GM19397 (cell line): ENCODE measurements around the gene TXNRD1.
"Not testable (repeated sequence)": the region's sequence is repeated elsewhere in the genome, so short reads cannot be mapped to it uniquely, and the experiment has no call there.

Experiments
- ATAC-seq: cut with Tn5 transposase; IDR thresholded peaks from one replicate; pipeline ENCODE4 v1.9.1; 2021; ENCODE audit warnings: mild to moderate bottlenecking, moderate library complexity; ENCODE audit not compliant: unreplicated experiment

Gene TXNRD1

GRCh38 chr12:104189915-104190555 lies 25.5 kb upstream of the TXNRD1 start:
- no peak for ATAC-seq

- ATAC-seq, result no peak
Observed at GRCh38 chr12:104190641-104191176, 24.9 kb upstream of the TXNRD1 start.

- ATAC-seq, result no peak
Observed at GRCh38 chr12:104197264-104197663, 18.3 kb upstream of the TXNRD1 start.

GRCh38 chr12:104199964-104200363 lies 15.6 kb upstream of the TXNRD1 start:
- no peak for ATAC-seq

DNA sequence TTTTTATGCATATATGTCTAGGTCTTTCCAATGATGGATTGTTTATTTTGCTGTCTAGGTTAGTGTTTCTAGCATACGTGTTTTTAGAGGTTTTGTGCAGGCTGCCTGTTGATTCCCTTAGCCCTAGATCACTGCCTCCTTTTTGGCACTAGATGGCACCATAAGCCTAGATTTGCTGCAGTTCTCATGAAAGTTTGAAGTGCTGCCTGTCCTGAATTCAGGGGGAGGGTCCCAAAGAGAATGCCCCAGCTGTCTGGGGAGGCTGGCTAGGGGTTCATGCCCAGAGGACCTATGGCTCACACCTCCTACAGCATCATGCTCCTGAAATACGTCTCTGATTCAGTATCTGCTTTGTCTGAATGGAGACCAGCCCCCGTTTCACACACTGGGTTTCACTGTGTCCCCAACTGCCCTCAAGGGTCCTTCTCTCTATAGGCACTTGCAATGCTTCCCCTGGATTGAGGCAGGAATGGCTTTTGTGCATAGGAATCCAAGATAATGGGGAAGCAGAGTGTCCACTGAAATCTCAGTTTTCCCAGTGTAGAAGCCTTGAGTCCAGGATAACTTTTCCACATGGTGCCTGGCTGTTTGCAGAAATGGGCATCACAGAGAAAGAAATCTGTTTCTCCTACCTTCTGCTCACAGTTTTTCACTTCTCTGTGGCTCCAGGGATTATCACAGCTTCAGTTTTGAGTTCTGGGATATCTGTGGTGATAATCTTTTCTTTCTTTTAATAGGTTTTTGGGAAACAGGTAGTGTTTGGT lies 14.2 kb upstream of the TXNRD1 start:
- ATAC-seq, result no peak

DNA sequence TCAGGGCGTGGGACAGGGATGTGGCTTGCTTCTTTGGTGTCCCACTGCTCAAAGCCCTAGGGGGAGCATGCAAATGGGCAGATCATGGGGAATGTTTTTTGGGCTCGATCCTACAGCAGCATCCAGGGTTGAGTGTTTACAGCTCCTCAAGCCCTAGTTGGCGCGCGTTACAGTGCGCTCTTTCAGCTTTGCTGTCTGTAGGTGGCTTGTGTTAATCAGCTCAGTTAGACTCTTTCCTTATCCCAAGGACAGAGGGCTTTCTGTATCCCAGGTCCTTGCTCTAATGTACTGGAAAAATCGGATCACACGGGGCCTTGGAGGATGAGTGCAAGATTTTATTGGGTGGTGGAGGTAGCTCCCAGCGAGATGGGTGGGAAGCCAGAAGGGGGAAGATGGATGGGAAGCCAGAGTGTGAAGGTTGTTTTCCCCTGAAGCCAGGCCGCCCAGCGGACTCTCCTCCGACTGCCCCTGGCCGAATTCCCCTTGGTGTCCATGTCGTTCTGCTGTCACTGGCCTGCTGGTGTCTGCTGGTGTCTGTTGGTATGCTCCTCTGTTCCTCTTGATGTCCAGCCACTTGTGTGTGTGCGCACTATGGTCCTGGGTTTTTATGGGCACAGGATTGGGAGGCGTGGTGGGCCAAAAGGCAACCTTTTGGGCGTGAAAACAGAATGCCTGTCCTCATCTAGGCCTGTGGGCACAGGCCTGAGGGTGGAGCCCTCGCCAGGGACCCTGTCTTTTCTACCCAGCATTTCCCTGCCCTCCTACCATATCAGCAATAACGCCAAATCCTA lies 10.7 kb upstream of the TXNRD1 start:
- ATAC-seq, result no peak

DNA sequence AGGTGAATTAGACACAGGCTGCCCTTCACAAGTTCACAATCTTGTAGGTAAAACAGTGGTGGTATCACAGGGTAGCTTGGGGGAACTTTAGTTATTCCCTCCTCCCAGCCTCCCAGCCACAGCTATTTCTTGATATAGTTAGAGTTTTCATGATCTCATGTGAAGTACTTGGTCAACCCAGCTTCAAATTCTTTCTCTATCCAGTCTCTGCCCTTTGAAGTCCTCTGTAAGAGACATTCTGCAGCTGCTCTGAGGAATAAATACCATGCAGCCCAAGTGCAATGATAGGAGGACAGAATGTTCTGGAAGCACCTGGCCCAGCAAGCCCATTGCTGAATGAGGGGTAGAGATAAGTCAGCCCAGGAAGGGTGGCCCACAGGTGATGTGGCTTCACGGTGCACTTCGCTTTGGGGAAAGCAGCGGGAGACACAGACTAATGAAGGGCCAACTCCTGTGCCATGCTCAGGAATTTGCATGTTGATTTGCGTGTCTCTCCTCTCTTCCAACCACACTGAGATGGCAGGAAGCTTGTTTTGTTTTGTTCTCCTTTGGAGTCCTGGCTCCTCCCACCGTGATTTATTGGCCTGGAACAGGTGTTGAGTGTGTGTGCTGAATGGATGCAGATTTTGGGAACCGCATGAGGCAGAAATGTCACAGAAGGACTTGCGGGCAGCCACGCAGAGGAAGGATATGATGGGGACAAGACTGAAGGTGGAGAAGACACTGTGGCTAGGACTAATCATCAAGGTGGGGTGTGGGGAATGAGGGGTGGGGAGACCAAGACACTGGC lies 8.0 kb upstream of the TXNRD1 start:
- ATAC-seq, result no peak

- no peak for ATAC-seq
Observed at GRCh38 chr12:104212516-104212915, 3.1 kb upstream of the TXNRD1 start.

DNA sequence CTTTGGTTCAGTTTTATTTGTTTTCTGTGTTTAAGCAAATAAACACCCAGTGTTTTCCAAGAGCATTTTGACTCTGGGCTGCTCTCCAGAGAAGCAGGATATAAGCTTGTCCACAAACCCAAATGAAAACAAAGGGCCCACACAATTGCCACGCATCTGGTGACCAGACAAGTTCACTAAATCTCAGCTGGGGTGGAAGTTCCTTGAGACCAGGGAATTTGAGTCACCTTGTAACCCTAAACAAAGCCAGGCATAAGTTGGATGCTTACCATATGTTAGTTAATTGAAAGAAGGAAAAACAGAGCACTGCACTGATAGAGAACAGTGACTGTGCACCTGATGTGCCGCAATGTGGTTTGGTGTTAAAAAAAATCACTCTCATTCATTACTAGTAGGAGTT lies 1.6 kb upstream of the TXNRD1 start:
- ATAC-seq, result no peak

DNA sequence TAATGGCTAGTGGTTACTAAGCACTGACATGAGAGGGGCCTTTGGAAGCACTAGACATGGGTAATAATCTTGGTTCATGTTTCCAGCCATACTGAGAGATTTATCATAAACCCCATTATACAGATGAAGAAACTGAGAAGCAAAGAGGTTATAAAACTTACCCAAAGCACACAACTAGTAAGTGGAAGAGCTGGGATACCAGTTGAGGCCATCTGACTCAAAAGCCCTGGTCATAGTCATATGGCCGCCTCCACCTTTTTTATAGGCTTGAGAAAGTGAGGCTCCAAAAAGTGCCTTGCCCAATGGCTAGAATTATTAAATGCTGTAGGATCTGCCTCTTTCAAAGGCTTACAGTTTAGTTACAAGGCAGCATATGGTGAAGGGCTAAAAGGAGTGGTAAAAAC lies 944 bp downstream of the TXNRD1 start:
- no peak for ATAC-seq

DNA sequence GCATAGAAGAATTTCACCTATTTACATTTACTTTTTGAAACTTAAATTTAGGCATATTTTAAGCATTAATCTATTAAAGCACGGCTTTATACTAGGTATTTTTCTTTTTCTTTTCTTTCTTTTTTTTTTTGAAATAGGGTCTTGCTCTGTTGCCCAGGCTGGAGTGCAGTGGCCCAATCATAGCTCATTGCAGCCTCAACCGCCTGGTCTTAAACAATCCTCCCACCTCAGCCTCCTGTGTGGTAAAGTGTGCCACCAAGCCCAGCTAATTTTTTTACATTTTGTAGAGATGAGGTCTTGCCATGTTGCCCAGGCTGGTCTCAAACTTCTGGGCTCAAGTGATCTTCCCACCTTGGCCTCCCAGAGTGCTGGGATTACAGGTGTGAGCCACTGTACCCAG lies 2.9 kb downstream of the TXNRD1 start:
- ATAC-seq, result not testable (repeated sequence)

DNA sequence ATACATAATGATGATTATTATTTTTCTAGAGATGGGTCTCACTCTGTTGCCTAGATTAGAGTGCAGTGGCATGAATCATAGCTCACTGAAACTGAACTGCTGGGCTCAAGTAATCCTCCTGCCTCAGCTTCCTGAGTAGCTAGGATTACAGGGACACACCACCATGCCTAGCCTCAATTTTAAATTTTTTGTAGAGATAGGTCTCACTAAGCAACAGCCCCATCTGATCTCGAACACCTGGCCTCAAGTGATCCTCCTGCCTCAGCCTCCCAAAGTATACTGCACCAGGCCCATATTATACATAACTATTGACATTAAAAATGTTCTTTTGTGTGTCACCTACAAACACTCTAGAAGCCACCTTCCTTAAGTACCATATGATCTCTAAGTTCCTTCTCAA lies 3.4 kb downstream of the TXNRD1 start:
- ATAC-seq, result no peak

- ATAC-seq, result no peak
Observed at GRCh38 chr12:104219361-104219892, 3.8 kb downstream of the TXNRD1 start.

DNA sequence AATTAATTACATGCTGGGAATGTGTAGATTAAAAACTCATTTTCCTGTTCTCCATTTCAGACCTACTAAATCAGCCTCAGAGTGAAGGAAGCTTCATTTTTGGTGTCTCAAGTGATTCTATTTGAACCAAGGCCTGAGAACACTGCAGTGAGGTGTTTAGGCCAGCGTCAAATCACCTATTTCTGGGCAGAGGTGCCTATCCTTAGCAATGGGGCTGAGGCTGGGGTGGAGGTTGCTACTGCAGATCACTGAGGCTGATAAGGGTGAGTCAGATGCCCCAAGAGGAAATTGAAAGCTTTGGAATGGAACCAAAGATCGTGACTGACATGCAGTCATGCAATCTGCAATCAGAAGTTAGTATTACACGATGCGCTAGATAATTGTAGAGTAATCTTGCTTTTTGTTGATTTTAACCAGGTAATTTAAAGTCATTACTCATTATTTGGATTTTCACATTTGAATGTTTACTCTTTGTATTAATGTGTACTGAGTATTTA lies 4.4 kb downstream of the TXNRD1 start:
- no peak for ATAC-seq

DNA sequence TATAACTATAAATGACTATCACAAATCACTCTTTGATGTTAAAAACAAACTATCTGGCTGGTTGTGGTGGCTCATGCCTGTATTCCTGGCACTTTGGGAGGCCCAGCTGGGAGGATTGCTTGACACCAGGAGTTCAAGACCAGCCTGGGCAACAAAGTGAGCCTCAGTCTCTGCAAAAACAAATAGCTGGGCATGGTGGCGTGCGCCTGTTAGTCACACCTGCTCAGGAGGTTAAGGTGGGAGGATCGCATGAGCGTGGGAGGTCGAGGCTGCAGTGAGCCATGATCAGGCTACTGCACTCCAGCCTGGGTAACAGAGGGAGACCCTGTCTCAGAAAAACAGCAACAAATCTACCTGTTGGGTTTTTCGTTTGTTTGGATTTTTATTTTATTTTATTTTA lies 5.4 kb downstream of the TXNRD1 start:
- no peak for ATAC-seq

- no peak for ATAC-seq
Observed at GRCh38 chr12:104222976-104223375, 7.4 kb downstream of the TXNRD1 start.

DNA sequence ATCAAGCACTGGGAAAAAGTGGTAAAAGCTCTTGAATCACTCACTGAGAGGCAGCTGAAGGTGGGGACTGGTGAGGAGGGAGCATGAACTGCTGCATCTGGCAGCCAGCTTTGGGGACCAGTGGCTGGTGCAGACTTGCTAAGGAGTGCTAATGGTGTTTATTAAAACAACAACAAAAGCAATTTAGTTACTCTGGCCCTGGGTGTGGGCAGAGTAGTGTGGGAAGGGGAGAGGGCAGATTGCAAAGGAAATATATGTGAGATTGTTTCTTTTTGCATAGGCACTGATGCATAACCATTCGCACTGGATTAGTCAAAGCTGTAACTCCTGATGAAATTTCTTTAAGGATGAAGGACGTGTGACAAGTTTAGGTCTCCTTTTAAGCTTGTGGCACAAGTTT lies 8.1 kb downstream of the TXNRD1 start:
- no peak for ATAC-seq

DNA sequence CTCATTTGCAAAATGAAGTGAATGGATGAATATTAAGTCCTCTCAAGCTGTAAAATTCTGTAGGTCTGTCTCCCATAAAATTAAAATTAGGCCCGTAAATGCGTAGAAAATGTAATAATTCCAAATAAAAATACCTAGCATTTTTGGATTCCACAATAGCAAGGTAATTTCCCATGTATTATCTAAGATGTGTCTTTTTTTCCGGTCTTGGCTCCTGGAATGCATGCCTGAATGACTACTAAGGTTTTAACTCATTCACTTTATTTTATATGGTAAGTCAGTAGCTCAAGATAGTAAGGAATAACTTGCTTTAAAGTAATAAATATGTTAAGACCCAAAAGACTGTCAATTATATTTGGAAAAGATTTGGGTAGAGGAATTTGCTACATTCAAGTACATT lies 11.1 kb downstream of the TXNRD1 start:
- ATAC-seq, result no peak

DNA sequence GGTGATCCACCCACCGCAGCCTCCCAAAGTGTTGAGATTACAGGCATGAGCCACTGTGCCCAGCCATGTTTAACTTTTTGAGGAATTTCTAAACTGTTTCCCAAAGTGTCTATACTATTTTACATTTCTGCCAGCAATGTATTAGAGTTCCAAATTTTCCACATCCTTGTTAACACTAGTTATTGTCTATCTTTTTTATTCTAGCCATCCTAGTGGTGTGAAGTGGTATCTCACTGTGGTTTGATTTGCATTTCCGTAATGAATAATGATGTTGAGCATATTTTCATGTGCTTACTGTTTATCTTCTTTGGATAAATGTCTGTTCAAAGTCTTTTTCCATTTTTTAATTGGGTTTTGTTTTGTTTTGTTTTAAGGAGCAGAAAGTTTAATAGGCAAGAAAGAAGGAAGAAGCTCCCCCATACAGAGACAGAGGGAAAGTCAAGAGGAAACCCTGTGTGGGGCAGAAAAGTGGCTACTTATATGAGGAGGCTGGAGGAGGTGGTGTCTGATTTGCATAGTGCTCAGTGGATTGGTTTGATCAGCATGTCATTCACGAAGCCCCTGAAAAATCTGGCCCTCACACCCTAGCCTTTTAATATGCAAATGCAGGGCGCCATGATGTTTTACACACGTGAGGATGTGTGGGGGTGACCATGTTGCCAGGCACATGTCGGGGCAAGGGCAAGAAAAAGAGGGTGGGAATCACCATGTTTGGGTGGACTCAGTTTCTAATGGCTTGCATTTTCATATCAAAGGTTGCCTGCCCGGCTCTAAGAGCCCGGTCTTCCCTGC lies 14.9 kb downstream of the TXNRD1 start:
- no peak for ATAC-seq
